Measurements from ENCODE around the gene SLC9A9.

DNA sequence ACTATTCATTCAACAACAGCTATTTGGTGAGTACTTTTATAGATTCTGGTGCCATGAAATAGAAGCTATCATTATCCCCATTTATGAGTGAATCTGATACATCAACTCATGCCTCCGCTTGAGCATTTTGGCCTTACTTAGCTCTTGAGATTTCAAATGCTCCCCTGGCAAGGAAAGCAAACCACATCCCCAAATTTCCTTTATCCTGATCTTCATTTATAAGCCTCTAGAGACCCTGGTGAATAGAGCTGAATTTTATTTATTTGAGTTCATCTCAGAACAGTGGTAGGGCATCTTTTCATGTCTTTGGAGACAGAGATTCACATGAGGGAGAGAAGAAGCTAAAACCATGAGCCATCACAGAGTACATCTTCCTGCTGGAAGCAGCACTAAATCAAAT, 317.2 kb downstream of the SLC9A9 start:
- TF ChIP-seq, protein P1, sequence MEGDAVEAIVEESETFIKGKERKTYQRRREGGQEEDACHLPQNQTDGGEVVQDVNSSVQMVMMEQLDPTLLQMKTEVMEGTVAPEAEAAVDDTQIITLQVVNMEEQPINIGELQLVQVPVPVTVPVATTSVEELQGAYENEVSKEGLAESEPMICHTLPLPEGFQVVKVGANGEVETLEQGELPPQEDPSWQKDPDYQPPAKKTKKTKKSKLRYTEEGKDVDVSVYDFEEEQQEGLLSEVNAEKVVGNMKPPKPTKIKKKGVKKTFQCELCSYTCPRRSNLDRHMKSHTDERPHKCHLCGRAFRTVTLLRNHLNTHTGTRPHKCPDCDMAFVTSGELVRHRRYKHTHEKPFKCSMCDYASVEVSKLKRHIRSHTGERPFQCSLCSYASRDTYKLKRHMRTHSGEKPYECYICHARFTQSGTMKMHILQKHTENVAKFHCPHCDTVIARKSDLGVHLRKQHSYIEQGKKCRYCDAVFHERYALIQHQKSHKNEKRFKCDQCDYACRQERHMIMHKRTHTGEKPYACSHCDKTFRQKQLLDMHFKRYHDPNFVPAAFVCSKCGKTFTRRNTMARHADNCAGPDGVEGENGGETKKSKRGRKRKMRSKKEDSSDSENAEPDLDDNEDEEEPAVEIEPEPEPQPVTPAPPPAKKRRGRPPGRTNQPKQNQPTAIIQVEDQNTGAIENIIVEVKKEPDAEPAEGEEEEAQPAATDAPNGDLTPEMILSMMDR (IDR thresholded peaks at IDR 0.05; ENCODE audit: low read length), result no peak
- TF ChIP-seq EZH2 (optimal IDR thresholded peaks at IDR 0.05; ENCODE audit: low read depth, low read length), result no peak
- no peak for TF ChIP-seq EZH2phosphoT487 (IDR thresholded peaks at IDR 0.05; ENCODE audit: low read length)
